Activated CD4-positive, alpha-beta T cell treated with anti-CD3 and anti-CD28 coated beads, Interleukin-2, amount 10 ng/mL, durations not matched to agents 7 days and 5 days (primary cell): ENCODE data around the gene CD163L1. TPM values are rescaled to one million over a fixed set of nuclear protein-coding genes. Genes with fewer than 3 reads are reported as not detected.

Experiments used
- CTCF ChIA-PET: fragments of 350-600 bp; sonication (Branson Sonifier 250); formaldehyde crosslinking; loops from one replicate; lab custom pipeline; 2021; ENCODE audit warnings: antibody characterized with exemption; lab: Charles Lee
- POLR2A ChIA-PET: fragments of 350-600 bp; sonication (Branson Sonifier 250); formaldehyde crosslinking; loops from one replicate; lab custom pipeline; 2021; ENCODE audit warnings: antibody characterized with exemption; lab: Charles Lee
- DNase-seq: peaks from one replicate; pipeline ENCODE4 v3.0.0-alpha.2; 2020
- H3K27ac Mint-ChIP-seq: one replicate; pipeline ENCODE4 v1.8.0; 2021; ENCODE audit warnings: mild to moderate bottlenecking, moderate library complexity, mixed read lengths
- H3K27me3 Mint-ChIP-seq: one replicate; pipeline ENCODE4 v1.8.0; 2021; ENCODE audit warnings: mixed read lengths
- H3K36me3 Mint-ChIP-seq: one replicate; pipeline ENCODE4 v1.8.0; 2021; ENCODE audit warnings: low read depth, mixed read lengths
- H3K4me1 Mint-ChIP-seq: one replicate; pipeline ENCODE4 v1.8.0; 2021; ENCODE audit warnings: mixed read lengths
- H3K4me3 Mint-ChIP-seq: one replicate; pipeline ENCODE4 v1.8.0; 2021; ENCODE audit warnings: mild to moderate bottlenecking, moderate library complexity, mixed read lengths
- H3K9me3 Mint-ChIP-seq: one replicate; pipeline ENCODE4 v1.8.0; 2021; ENCODE audit warnings: mixed read lengths
- total RNA-seq, 2 experiments: library from RNA; stranded (reverse); gene quantifications; one replicate each; pipeline ENCODE4 v1.2.3, GENCODE V29; 2021

CD163L1 gene
- not detected for total RNA-seq

DNA sequence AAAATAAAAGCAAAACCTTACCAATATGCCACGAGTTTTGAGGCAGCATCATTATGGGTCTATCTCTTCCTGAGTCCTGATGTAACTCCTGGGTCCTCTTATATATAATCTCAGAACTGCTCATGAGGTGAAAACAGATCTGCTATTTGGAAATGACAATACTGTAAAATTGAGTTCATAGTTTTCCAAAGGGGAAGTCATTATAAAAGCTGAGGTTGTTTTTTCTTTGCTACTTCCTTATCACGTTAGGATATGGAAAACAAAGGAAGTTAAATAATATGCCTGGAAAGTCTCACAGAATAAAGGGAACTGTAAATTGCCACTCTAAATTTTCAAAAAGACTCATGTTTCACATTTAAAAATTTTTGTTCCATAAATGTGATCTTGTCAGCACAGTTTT, at the start of gene CD163L1:
TSS of gene CD163L1 (minus strand) at position 78 of the 400 bp plus-strand sequence. CDS start at position 52, 26 bp downstream.
- POLR2A ChIA-PET = no interaction called here
- CTCF ChIA-PET = no interaction called here
- H3K27me3 Mint-ChIP-seq = peaks cover 50% of the 10 kb centered on the region

DNA sequence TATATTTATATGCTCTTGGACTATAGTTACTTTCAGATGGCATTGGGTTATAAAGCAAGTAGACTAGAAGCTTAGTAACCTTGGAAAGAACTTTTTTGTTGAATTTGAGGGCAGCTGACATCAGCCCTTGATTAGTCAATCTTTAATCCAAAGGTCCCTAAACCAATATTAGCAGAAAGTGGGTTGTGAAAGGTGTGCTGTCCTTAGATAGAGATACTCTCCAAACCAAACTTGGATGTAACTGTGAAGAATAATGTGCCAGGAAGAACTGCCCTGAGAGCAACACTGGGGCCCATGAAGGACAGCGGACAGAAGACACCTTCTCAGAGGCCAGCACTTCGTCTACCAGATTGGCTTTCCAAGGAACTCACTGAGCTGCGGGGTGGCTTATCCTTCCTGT, 49.1 kb upstream of the CD163L1 start:
- peaks cover 17% of the 10 kb centered on the region for H3K27me3 Mint-ChIP-seq
- no peaks in the 10 kb centered on the region for H3K36me3 Mint-ChIP-seq
- H3K4me1 Mint-ChIP-seq = no peaks in the 10 kb centered on the region
- H3K27ac Mint-ChIP-seq = no peak overlapping the region
- H3K4me3 Mint-ChIP-seq = no peak overlapping the region
- H3K9me3 Mint-ChIP-seq = no peaks in the 10 kb centered on the region
- no peak for DNase-seq
- POLR2A ChIA-PET = no interaction called here
- CTCF ChIA-PET = no interaction called here

More for the DNA sequence above, at the start of gene CD163L1:
- Mint-ChIP-seq H3K4me1 (peaks cover 11% of the 10 kb centered on the region), H3K27ac (no peak within 1 kb of the TSS), H3K4me3 (no peak within 1 kb of the TSS), H3K9me3 (no peaks in the 10 kb centered on the region), H3K36me3 (no peaks in the 10 kb centered on the region)
- no peak for DNase-seq

DNA sequence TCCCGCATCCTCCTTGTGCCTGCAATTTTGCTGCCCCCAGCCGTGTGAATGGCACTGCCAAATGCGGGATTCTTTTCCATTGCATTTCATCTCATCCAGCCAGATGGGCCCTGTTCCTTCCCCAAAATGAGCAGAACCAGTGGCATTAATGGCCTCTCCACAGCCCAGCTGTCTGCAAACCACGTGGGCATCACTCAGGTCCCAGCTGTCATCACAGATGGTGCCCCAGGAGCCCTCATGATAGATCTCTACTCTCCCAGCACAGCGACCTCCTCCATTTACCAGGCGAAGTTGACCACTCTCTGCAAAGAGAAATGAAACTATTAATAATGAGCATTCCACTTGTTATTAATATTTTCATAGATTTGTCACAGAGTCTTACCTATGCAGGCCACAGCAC, 42.6 kb upstream of the CD163L1 start:
- Mint-ChIP-seq H3K9me3 (no peaks in the 10 kb centered on the region), H3K27ac (no peak overlapping the region), H3K4me3 (no peak overlapping the region), H3K36me3 (no peaks in the 10 kb centered on the region), H3K4me1 (no peaks in the 10 kb centered on the region), H3K27me3 (peaks cover 9% of the 10 kb centered on the region)
- ChIA-PET CTCF (no interaction called here), POLR2A (no interaction called here)
- no peak for DNase-seq

DNA sequence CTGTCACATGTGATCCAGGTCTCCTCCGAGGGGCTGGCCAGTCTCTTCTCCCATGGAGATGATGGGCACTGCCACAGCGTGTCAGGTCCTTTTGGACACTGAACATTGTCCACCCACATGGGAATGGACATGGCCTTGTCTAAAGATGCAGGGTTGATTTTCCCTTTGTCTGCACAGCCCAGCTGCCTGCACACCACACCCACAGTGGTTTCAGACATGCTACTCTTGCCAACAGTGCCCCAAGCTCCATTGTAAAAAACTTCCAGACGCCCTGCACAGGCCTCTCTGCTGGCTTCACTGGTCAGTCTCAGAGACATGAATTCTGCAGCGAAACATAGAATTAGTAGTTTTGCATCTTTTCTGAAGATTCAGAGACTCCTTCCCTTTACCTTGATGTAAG, 41.1 kb upstream of the CD163L1 start:
- POLR2A ChIA-PET = no interaction called here
- Mint-ChIP-seq H3K4me1 (no peaks in the 10 kb centered on the region), H3K9me3 (no peaks in the 10 kb centered on the region), H3K27me3 (no peaks in the 10 kb centered on the region), H3K27ac (no peak overlapping the region), H3K4me3 (no peak overlapping the region), H3K36me3 (no peaks in the 10 kb centered on the region)
- CTCF ChIA-PET = no interaction called here
- no peak for DNase-seq

DNA sequence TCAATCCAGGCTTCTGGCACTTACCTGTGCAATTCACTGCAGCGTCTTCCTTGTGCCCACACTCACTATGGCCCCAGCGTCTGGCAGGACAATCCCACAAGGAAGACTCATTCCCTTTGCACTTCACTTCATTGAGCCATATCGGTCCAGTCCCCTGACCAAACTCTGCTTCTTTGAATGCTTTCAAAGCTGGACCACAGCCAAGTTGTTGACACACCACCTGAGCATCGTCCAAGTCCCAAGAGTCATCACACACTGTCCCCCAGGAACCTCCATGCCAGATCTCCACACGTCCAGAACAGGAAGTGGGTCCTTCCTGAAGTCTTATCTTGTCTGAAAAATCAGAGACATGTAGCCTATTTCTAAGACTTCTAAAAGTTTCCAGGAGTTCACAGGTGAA, 39.4 kb upstream of the CD163L1 start:
- DNase-seq = no peak
- no peaks in the 10 kb centered on the region for H3K9me3 Mint-ChIP-seq
- no peaks in the 10 kb centered on the region for H3K4me1 Mint-ChIP-seq
- H3K4me3 Mint-ChIP-seq = no peak overlapping the region
- CTCF ChIA-PET = no interaction called here
- no peak overlapping the region for H3K27ac Mint-ChIP-seq
- H3K27me3 Mint-ChIP-seq = no peaks in the 10 kb centered on the region
- H3K36me3 Mint-ChIP-seq = no peaks in the 10 kb centered on the region
- POLR2A ChIA-PET = no interaction called here

DNA sequence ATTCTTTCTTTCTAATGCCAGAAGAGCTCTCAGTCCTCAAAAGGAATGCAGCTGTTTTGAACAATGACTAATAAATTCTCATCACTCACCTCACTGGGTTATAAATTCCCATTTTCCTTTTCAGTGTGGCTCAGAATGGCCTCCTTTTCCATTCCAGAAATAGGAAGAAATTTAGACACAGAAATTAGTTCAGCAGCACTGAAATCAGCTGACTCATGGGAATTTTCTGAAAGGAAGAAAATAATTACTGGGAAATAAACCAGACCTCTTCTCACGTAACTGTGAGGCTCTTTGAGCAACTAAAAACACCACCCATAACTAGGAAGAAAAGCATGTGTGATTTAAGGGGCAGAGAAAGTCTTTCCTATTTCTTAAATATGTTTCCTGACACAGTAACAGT, 35.8 kb upstream of the CD163L1 start:
- H3K4me3 Mint-ChIP-seq = no peak overlapping the region
- DNase-seq = no peak
- H3K4me1 Mint-ChIP-seq = no peaks in the 10 kb centered on the region
- H3K9me3 Mint-ChIP-seq = no peaks in the 10 kb centered on the region
- H3K27ac Mint-ChIP-seq = no peak overlapping the region
- H3K36me3 Mint-ChIP-seq = no peaks in the 10 kb centered on the region
- H3K27me3 Mint-ChIP-seq = peaks cover 9% of the 10 kb centered on the region
- ChIA-PET POLR2A (no interaction called here), CTCF (no interaction called here)

DNA sequence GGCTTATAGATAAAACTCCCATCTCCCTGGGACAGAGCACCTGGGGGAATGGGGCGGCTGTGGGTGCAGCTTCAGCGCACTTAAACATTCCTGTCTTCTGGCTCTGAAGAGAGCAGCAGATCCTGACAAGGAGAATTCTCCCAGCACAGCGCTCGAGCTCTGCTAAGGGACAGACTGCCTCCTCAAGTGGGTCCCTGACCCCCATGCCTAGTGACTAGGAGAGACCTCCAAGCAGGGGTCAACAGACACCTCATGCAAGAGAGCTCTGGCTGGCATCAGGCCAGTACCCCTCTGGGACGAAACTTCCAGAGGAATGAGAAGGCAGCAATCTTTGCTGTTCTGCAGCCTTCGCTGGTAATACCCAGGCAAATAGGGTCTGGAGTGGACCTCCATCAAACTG, 28.1 kb upstream of the CD163L1 start:
- H3K9me3 Mint-ChIP-seq = peaks cover 4% of the 10 kb centered on the region
- H3K27me3 Mint-ChIP-seq = peaks cover 30% of the 10 kb centered on the region
- no peak overlapping the region for H3K4me3 Mint-ChIP-seq
- H3K36me3 Mint-ChIP-seq = no peaks in the 10 kb centered on the region
- DNase-seq = no peak
- POLR2A ChIA-PET = no interaction called here
- no peak overlapping the region for H3K27ac Mint-ChIP-seq
- CTCF ChIA-PET = no interaction called here
- no peaks in the 10 kb centered on the region for H3K4me1 Mint-ChIP-seq

DNA sequence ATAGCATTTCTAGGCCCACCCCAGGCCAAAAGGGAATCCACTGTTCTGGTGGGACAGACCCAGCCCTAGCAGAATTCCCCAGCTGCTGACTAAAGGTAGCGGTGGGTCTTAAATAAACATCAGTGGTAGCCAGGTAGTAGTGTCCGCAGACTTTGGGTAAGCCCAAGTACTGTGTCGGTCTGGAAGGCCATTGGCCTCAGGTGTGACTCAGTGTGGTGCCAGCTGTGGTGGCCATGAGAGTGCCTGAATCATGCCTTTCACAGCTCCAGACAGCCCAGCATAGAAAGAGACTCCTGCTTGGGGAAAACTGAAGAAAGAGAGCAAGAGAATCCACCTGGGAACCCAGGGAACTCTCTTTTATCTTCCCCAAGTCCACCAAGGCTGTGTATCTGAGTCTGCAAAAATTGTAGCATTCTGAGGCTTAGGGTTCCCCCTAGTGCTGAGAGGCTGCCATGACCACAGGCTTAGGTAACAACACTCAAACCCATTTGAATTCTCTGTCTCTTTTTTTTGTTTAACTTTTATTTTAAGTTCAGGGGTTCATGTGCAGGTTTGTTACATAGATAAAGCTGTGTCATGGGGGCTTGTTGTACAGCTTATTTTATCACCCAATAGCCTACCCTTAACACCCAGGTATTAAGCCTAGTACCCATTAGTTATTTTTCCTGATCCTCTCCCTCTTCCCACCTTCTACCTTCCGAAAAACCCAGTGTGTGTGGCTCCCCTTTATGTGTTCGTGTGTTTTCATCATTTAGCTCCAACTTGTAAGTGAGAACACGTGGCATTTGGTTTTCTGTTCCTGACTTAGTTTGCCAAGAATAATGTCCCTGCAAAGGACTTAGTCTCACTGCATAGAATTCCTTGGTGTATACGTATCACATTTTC, 16.7 kb upstream of the CD163L1 start:
- Mint-ChIP-seq H3K27ac (no peak overlapping the region), H3K4me3 (no peak overlapping the region), H3K27me3 (peaks cover 10% of the 10 kb centered on the region), H3K36me3 (no peaks in the 10 kb centered on the region), H3K4me1 (no peaks in the 10 kb centered on the region), H3K9me3 (no peaks in the 10 kb centered on the region)
- DNase-seq = peak; percentile 61
- POLR2A ChIA-PET = no interaction called here
- CTCF ChIA-PET = no interaction called here

DNA sequence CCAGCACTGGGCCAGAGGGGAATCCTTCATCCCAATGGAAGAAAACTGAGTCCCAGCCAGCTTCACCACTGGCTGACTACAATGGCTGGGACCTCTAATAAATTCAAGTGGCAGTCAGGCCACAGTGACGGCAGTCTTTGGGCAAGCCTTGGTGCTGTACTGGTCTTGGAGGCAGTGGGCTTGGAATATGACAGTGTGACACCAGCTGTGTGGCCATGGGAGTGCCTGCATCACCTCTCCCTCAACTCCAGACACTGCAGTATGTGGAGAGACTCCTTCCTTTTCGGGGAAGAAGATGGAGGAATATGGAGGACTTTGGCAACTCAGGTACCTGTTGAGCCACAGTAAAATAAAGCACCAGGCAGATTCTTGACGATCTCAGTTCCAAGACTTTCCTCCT, 16.0 kb upstream of the CD163L1 start:
- Mint-ChIP-seq H3K36me3 (no peaks in the 10 kb centered on the region), H3K27ac (no peak overlapping the region), H3K27me3 (peaks cover 5% of the 10 kb centered on the region), H3K4me1 (no peaks in the 10 kb centered on the region), H3K9me3 (no peaks in the 10 kb centered on the region), H3K4me3 (no peak overlapping the region)
- ChIA-PET POLR2A (no interaction called here), CTCF (no interaction called here)
- no peak for DNase-seq

DNA sequence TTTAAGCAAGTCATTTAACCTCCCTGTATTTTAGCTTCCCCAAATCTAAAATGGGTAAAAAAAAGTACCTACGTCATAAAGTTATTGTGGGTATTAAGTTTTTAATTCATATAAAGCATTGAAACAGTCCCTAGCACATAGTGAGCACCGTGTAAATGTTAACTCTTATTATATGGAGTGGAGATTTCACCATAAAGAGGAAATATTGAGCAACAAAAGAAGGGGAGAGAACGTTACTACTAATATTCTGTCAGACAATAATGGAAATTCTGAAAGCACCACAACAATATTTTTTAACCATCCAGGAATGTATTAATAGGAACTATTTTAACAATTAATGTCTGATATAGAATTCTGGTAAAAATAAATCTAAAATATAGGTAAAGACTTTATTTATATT, 7.8 kb upstream of the CD163L1 start:
- CTCF ChIA-PET = no interaction called here
- no peaks in the 10 kb centered on the region for H3K36me3 Mint-ChIP-seq

DNA sequence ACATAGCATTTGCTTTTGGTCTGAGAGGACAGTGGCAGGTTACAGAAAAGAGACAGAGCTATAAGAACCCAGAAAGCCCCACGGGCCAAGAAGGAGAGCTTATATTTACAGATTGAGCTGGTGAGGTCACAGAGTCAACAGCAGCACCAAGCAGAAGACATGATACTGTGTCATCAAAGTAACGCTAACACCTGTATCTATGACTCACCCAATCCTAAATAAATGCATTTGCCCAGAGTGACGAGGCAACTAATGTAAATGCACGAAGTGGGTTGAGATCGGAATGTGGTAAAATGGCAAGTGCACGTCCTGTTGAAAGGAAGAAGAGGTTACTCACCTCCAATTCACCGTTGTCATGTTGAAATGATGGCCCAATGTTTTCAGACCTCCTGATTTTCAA, 6.7 kb upstream of the CD163L1 start:
- no peak overlapping the region for H3K4me3 Mint-ChIP-seq
- ChIA-PET CTCF (no interaction called here), POLR2A (no interaction called here)
- no peak overlapping the region for H3K27ac Mint-ChIP-seq
- no peaks in the 10 kb centered on the region for H3K9me3 Mint-ChIP-seq
- DNase-seq = no peak
- no peaks in the 10 kb centered on the region for H3K4me1 Mint-ChIP-seq
- peaks cover 16% of the 10 kb centered on the region for H3K27me3 Mint-ChIP-seq
- no peaks in the 10 kb centered on the region for H3K36me3 Mint-ChIP-seq

More for the DNA sequence above, 7.8 kb upstream of the CD163L1 start:
- Mint-ChIP-seq H3K27ac (no peak overlapping the region), H3K9me3 (no peaks in the 10 kb centered on the region), H3K4me3 (no peak overlapping the region), H3K4me1 (no peaks in the 10 kb centered on the region), H3K27me3 (peaks cover 13% of the 10 kb centered on the region)
- no peak for DNase-seq
- POLR2A ChIA-PET = no interaction called here

DNA sequence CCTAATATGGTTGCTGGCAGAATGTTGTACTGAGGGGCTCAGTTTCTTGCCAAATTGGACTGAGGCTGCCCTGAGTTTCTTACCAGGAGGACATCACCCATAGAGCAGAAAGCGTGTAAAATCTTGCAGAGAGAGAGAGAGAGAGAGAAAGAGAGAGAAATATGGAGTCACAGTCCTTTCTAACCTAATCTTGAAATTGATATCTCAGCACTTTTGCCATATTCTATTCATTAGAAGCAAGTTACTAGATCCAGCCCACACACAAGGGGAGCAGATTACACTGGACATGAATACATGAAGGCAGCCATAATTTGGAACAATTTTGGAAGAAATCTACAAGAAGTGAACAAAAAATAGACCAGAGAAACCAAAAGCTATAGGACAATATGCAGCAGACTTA, 4.1 kb upstream of the CD163L1 start:
- H3K27me3 Mint-ChIP-seq = peaks cover 23% of the 10 kb centered on the region
- H3K4me1 Mint-ChIP-seq = no peaks in the 10 kb centered on the region
- no peaks in the 10 kb centered on the region for H3K9me3 Mint-ChIP-seq
- no peak overlapping the region for H3K27ac Mint-ChIP-seq
- no peaks in the 10 kb centered on the region for H3K36me3 Mint-ChIP-seq
- ChIA-PET CTCF (no interaction called here), POLR2A (no interaction called here)
- DNase-seq = no peak
- no peak overlapping the region for H3K4me3 Mint-ChIP-seq

DNA sequence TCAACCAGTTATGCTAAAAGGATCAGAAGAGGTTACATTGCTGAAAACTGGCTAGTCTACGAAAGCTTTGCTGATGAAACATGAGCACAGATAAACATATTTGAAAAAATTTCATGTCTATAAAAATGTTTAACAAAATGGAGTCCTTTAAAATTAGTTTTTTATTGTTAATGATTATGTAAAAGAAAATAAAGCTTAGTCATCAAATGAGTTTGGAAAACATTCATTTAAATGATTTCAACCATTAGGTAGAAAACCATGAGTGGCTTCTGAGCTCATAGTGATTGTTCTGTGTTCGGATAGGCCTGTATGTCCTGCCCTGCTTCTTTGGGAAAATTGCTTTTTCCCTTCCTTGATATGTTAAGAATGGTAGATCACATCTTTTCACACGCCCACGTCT, 584 bp upstream of the CD163L1 start:
- no peak for DNase-seq
- no peak overlapping the region for H3K27ac Mint-ChIP-seq
- ChIA-PET CTCF (no interaction called here), POLR2A (no interaction called here)
- no peaks in the 10 kb centered on the region for H3K9me3 Mint-ChIP-seq
- peaks cover 7% of the 10 kb centered on the region for H3K4me1 Mint-ChIP-seq
- no peak overlapping the region for H3K4me3 Mint-ChIP-seq
- H3K27me3 Mint-ChIP-seq = peaks cover 46% of the 10 kb centered on the region
- H3K36me3 Mint-ChIP-seq = no peaks in the 10 kb centered on the region

DNA sequence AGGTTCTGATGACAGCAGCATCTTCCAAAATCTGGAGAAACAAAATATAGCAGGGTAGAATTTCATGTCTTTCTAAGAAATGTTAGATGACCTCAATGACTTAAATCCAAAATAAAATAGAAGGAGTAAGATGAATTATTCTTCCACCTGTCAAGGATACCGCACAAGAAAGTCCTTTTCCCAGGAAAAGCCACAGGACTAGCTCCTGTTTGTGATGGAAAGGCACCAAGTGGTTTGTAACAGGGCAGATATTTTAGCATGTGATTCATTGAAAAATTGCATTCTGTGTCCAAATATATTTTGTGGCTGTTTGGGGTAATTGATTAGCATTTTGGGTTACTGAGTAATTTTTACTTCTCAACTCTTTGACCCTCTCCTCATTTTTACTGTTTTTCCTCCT, 2.7 kb downstream of the CD163L1 start:
- peaks cover 11% of the 10 kb centered on the region for H3K4me1 Mint-ChIP-seq
- H3K27me3 Mint-ChIP-seq = peaks cover 55% of the 10 kb centered on the region
- no peaks in the 10 kb centered on the region for H3K9me3 Mint-ChIP-seq
- CTCF ChIA-PET = no interaction called here
- DNase-seq = no peak
- no peak overlapping the region for H3K27ac Mint-ChIP-seq
- POLR2A ChIA-PET = no interaction called here
- H3K36me3 Mint-ChIP-seq = no peaks in the 10 kb centered on the region
- H3K4me3 Mint-ChIP-seq = no peak overlapping the region
